H1 (cell line): ENCODE measurements around the gene UBA3. TPM values are rescaled to one million over a fixed set of nuclear protein-coding genes. Genes with fewer than 3 reads are reported as not detected.

Experiments used
- CTCF ChIA-PET: fragments of 300-600 bp; sonication (Branson Sonifier 250); formaldehyde crosslinking; loops from one replicate; lab custom pipeline; 2021; ENCODE audit not compliant: partially characterized antibody; lab: Charles Lee
- POLR2A ChIA-PET: fragments of 300-600 bp; sonication (Branson Sonifier 250); formaldehyde crosslinking; loops from one replicate; lab custom pipeline; 2021; ENCODE audit warnings: inconsistent platforms; ENCODE audit not compliant: partially characterized antibody; lab: Charles Lee
- DNase-seq, 2 experiments: peaks; one replicate each; pipeline versions ENCODE4 v3.0.0 to v3.0.0-alpha.2; 2010 to 2022; ENCODE audit warnings: low spot score in 2 of 2, low read depth in 1 of 2, mixed read lengths in 1 of 2
- FAIRE-seq: peaks from 2 replicates; lab custom pipeline; 2011; peaks lifted over from hg19 to GRCh38; lab: Jason Lieb, UNC
- H2AFZ ChIP-seq: 2 replicates; pipeline ENCODE4 v1.8.1; 2012; ENCODE audit warnings: low read length, inconsistent platforms
- H2AK5ac ChIP-seq: 2 replicates; pipeline ENCODE4 v1.6.1; 2013; ENCODE audit warnings: low read depth, low read length
- H2BK120ac ChIP-seq: replicated peaks from 2 replicates; pipeline ENCODE3; 2013; ENCODE audit warnings: low read depth, low read length, inconsistent platforms
- H2BK12ac ChIP-seq: 2 replicates; pipeline ENCODE4 v1.6.1; 2013; ENCODE audit warnings: low read depth, low read length
- H2BK15ac ChIP-seq: 2 replicates; pipeline ENCODE4 v1.6.1; 2013; ENCODE audit warnings: low read length
- H2BK20ac ChIP-seq: 2 replicates; pipeline ENCODE4 v1.6.1; 2013; ENCODE audit warnings: low read length
- H2BK5ac ChIP-seq: 2 replicates; pipeline ENCODE4 v1.6.1; 2013; ENCODE audit warnings: low read depth, low read length
- H3K14ac ChIP-seq: 2 replicates; pipeline ENCODE4 v1.6.1; 2013; ENCODE audit warnings: inconsistent platforms; ENCODE audit not compliant: insufficient read length
- H3K18ac ChIP-seq: 2 replicates; pipeline ENCODE4 v1.6.1; 2013; ENCODE audit warnings: low read length; ENCODE audit errors: extremely low read depth
- H3K23ac ChIP-seq: 2 replicates; pipeline ENCODE4 v1.6.1; 2013; ENCODE audit warnings: inconsistent platforms; ENCODE audit not compliant: insufficient read length
- H3K23me2 ChIP-seq: 2 replicates; pipeline ENCODE4 v1.6.1; 2013; ENCODE audit warnings: low read depth, low read length
- H3K27ac ChIP-seq: 2 replicates; pipeline ENCODE4 v1.6.1; 2011; ENCODE audit warnings: low read depth, low read length, inconsistent platforms
- H3K27me3 ChIP-seq, 4 experiments: replicated peaks in 1 of 4; 1 replicate in 1 of 4; 2 replicates in 3 of 4; pipeline versions ENCODE4 v1.6.1 to v1.8.1; 2011 to 2013; ENCODE audit warnings: low read length in 3 of 4, mild to moderate bottlenecking in 3 of 4, inconsistent platforms in 2 of 4, mixed read lengths in 2 of 4, moderate library complexity in 1 of 4; ENCODE audit not compliant: control insufficient read depth in 3 of 4, insufficient read depth in 3 of 4; ENCODE audit errors: extremely low read depth in 1 of 4
- H3K36me3 ChIP-seq, 4 experiments: 2 replicates each; pipeline versions ENCODE4 v1.6.1 to v1.8.1; 2011 to 2013; ENCODE audit warnings: mild to moderate bottlenecking in 4 of 4, low read length in 3 of 4, moderate library complexity in 2 of 4, control low read depth in 1 of 4, inconsistent platforms in 1 of 4; ENCODE audit not compliant: insufficient read depth in 4 of 4, control insufficient read depth in 2 of 4
- H3K4ac ChIP-seq: replicated peaks from 2 replicates; pipeline ENCODE3; 2013; ENCODE audit warnings: low read length, low read depth, mixed read lengths, inconsistent platforms; ENCODE audit not compliant: insufficient read length
- H3K4me1 ChIP-seq, 4 experiments: replicated peaks in 1 of 4; 1 replicate in 1 of 4; 2 replicates in 3 of 4; pipeline versions ENCODE4 v1.6.1 to v1.8.1; 2011 to 2013; ENCODE audit warnings: low read length in 3 of 4, inconsistent platforms in 2 of 4, mixed read lengths in 1 of 4; ENCODE audit not compliant: insufficient read depth in 4 of 4, control insufficient read depth in 3 of 4
- H3K4me2 ChIP-seq, 2 experiments: 2 replicates each; pipeline versions ENCODE4 v1.6.1 to v1.8.1; 2011 to 2013; ENCODE audit warnings: low read depth in 2 of 2, low read length in 2 of 2, control low read depth in 1 of 2, inconsistent platforms in 1 of 2, mild to moderate bottlenecking in 1 of 2; ENCODE audit not compliant: insufficient read depth in 1 of 2
- H3K4me3 ChIP-seq, 4 experiments: fragments of 200-600, 300-600 bp in 1 of 4; sonication (generic), shearing (Covaris generic), sonication (Bioruptor Twin) in 1 of 4; 2 replicates each; pipeline versions ENCODE4 v1.5.1 to v1.8.1; 2011 to 2016; ENCODE audit warnings: low read length in 4 of 4, low read depth in 3 of 4, control low read depth in 2 of 4, inconsistent platforms in 2 of 4, mild to moderate bottlenecking in 2 of 4, mixed read lengths in 1 of 4, moderate library complexity in 1 of 4; ENCODE audit not compliant: insufficient read depth in 2 of 4; ENCODE audit errors: extremely low read depth in 1 of 4
- H3K56ac ChIP-seq: replicated peaks from 2 replicates; pipeline ENCODE3; 2013; ENCODE audit warnings: low read depth, mild to moderate bottlenecking, mixed read lengths, low read length, inconsistent platforms; ENCODE audit not compliant: insufficient read length
- H3K79me1 ChIP-seq: 2 replicates; pipeline ENCODE4 v1.6.1; 2013; ENCODE audit warnings: low read depth, low read length, control low read depth
- H3K79me2 ChIP-seq, 2 experiments: 2 replicates each; pipeline versions ENCODE4 v1.6.1 to v1.8.1; 2012 to 2013; ENCODE audit warnings: low read length in 2 of 2, mild to moderate bottlenecking in 2 of 2, inconsistent platforms in 1 of 2; ENCODE audit not compliant: insufficient read depth in 2 of 2, control insufficient read depth in 1 of 2
- H3K9ac ChIP-seq, 4 experiments: replicated peaks in 1 of 4; 1 replicate in 1 of 4; 2 replicates in 3 of 4; pipeline versions ENCODE4 v1.6.1 to v1.8.1; 2011 to 2013; ENCODE audit warnings: low read depth in 3 of 4, low read length in 3 of 4, control low read depth in 2 of 4, mild to moderate bottlenecking in 2 of 4, moderate library complexity in 2 of 4, inconsistent platforms in 1 of 4; ENCODE audit errors: extremely low read depth in 1 of 4
- H3K9me3 ChIP-seq, 2 experiments: 2 replicates each; pipeline versions ENCODE4 v1.6.1 to v1.8.1; 2012 to 2013; ENCODE audit warnings: mild to moderate bottlenecking in 2 of 2, moderate library complexity in 2 of 2, control low read depth in 1 of 2, inconsistent platforms in 1 of 2, low read depth in 1 of 2, low read length in 1 of 2, mixed read lengths in 1 of 2; ENCODE audit not compliant: insufficient read depth in 2 of 2
- H4K20me1 ChIP-seq, 2 experiments: replicated peaks in 1 of 2; 2 replicates each; pipeline versions ENCODE3 to v1.8.1; 2011 to 2013; ENCODE audit warnings: inconsistent platforms in 2 of 2, low read length in 2 of 2, mild to moderate bottlenecking in 1 of 2; ENCODE audit not compliant: insufficient read depth in 2 of 2, control insufficient read depth in 1 of 2
- H4K5ac ChIP-seq: 2 replicates; pipeline ENCODE4 v1.6.1; 2013; ENCODE audit warnings: low read length, low read depth, mixed read lengths, inconsistent platforms; ENCODE audit not compliant: insufficient read length
- H4K8ac ChIP-seq: 2 replicates; pipeline ENCODE4 v1.8.0; 2013; ENCODE audit warnings: mild to moderate bottlenecking, moderate library complexity, low read length, inconsistent platforms; ENCODE audit not compliant: insufficient read depth; ENCODE audit errors: extremely low read depth
- H4K91ac ChIP-seq: replicated peaks from 2 replicates; pipeline ENCODE3; 2013; ENCODE audit warnings: low read length, mixed read lengths, inconsistent platforms; ENCODE audit not compliant: insufficient read length
- BRCA1 ChIP-seq: IDR thresholded peaks from 2 replicates; pipeline ENCODE4 v1.6.1; 2012; ENCODE audit warnings: low read depth, low read length, improper control_type of control experiment
- E2F6 ChIP-seq: IDR thresholded peaks from 2 replicates; pipeline ENCODE4 v1.6.1; 2012; ENCODE audit warnings: inconsistent platforms
- HDAC2 ChIP-seq, 2 experiments: fragments of 300-600 bp in 1 of 2; sonication (generic) in 1 of 2; IDR thresholded peaks; 2 replicates each; pipeline ENCODE4 v1.6.1; 2011 to 2012; ENCODE audit warnings: low read depth in 2 of 2, low read length in 2 of 2, mild to moderate bottlenecking in 2 of 2, moderate library complexity in 2 of 2, borderline replicate concordance in 1 of 2, inconsistent platforms in 1 of 2
- KDM4A ChIP-seq: IDR thresholded peaks from one replicate; pipeline ENCODE4 v1.7.1; 2012; ENCODE audit warnings: low read depth, mild to moderate bottlenecking, moderate library complexity, low read length, inconsistent platforms; ENCODE audit not compliant: severe bottlenecking
- MAFK ChIP-seq: IDR thresholded peaks from 2 replicates; pipeline ENCODE4 v1.6.1; 2012; ENCODE audit warnings: low read depth, mild to moderate bottlenecking, improper control_type of control experiment, low read length
- NANOG ChIP-seq: IDR thresholded peaks from 2 replicates; pipeline ENCODE4 v1.6.1; 2011; ENCODE audit warnings: low read length, low read depth, mild to moderate bottlenecking, inconsistent platforms; ENCODE audit not compliant: insufficient read depth, poor library complexity, severe bottlenecking
- RXRA ChIP-seq: IDR thresholded peaks from 2 replicates; pipeline ENCODE4 v1.6.1; 2011; ENCODE audit warnings: low read depth, mild to moderate bottlenecking, low read length, moderate library complexity; ENCODE audit not compliant: insufficient read depth
- SP2 ChIP-seq: IDR thresholded peaks from 2 replicates; pipeline ENCODE4 v1.6.1; 2012; ENCODE audit warnings: mild to moderate bottlenecking, low read length, inconsistent platforms
- TCF12 ChIP-seq: IDR thresholded peaks from 2 replicates; pipeline ENCODE4 v1.6.1; 2011; ENCODE audit warnings: low read depth, mild to moderate bottlenecking, low read length
- polyA plus RNA-seq, 7 experiments: library from polyadenylated mRNA; depleted of rRNA in 3 of 7; stranded (reverse) in 5 of 7; unstranded in 2 of 7; fragments of >200 nt in 5 of 7; fragments of 200-250 nt in 2 of 7; gene quantifications; 1 replicate in 5 of 7; 2 replicates in 1 of 7; 4 replicates in 1 of 7; pipeline versions ENCODE4 v1.2.1 to v1.2.3, GENCODE V29; 2011 to 2013; ENCODE audit warnings: missing spikeins in 2 of 7, mixed read lengths in 2 of 7
- total RNA-seq: library from RNA; stranded (reverse); fragmentation: NEBNext Ultra II Directional; extraction: Animal tissue kit (Norgen Biotek cat#: 25700); gene quantifications from 2 replicates; pipeline ENCODE4 v1.2.1, GENCODE V29; 2021
- TF ChIP-seq, protein P1 (sequence below): IDR thresholded peaks from 2 replicates; pipeline ENCODE4 v1.6.1; 2011; ENCODE audit warnings: low read depth, mild to moderate bottlenecking, low read length; ENCODE audit not compliant: insufficient read depth

UBA3 gene
- total and polyA plus RNA-seq, 2 of the 8 experiments (the other 6 are each of a cell fraction or from before 2014, with no cell fraction given): 40.8 to 97.8 TPM

GRCh38 chr3:69082805-69083204 lies 2.6 kb upstream of the UBA3 start:
- CTCF ChIA-PET: interaction anchor here (0.7 to 1.5 kb wide), 2 partner anchors 38 to 791 kb away, joined by 3 to 4 read pairs; no protein-coding TSS in a partner anchor
- POLR2A ChIA-PET: interaction anchor here (1.4 kb wide), 1 partner anchor 30 kb away, joined by 3 read pairs; the partner anchor contains the start of gene TMF1
- no peak for TF ChIP-seq SP2
- no peak for TF ChIP-seq MAFK
- no peak for TF ChIP-seq E2F6
- TF ChIP-seq BRCA1: no peak
- TF ChIP-seq TCF12: no peak
- TF ChIP-seq RXRA: no peak
- TF ChIP-seq, protein P1, sequence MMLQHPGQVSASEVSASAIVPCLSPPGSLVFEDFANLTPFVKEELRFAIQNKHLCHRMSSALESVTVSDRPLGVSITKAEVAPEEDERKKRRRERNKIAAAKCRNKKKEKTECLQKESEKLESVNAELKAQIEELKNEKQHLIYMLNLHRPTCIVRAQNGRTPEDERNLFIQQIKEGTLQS: no peak
- TF ChIP-seq NANOG: no peak
- TF ChIP-seq KDM4A: no peak
- no peak for TF ChIP-seq HDAC2 (IDR thresholded peaks at IDR 0.05; ENCODE audit: borderline replicate concordance in 1 of 2, low read depth in 2 of 2, low read length in 2 of 2)

More at GRCh38 chr3:69082805-69083204, 2.6 kb upstream of the UBA3 start:
- DNase-seq (no peak), FAIRE-seq (no peak)
- Histone ChIP-seq H4K20me1 (no peaks in the 10 kb centered on the region), H4K8ac (no peak overlapping the region), H3K18ac (no peak overlapping the region), H3K4ac (no peak overlapping the region), H2BK5ac (no peak overlapping the region), H3K9me3 (no peaks in the 10 kb centered on the region), H2BK15ac (no peak overlapping the region), H3K56ac (no peak overlapping the region), H3K14ac (no peak overlapping the region), H3K27me3 (no peaks in the 10 kb centered on the region), H3K9ac (no peak overlapping the region), H4K91ac (no peak overlapping the region), H2BK20ac (no peak overlapping the region), H3K4me2 (no peak overlapping the region), H2BK120ac (no peak overlapping the region), H4K5ac (no peak overlapping the region), H3K79me2 (peaks cover 0 to 20% of the 10 kb centered on the region in 2 experiments; a peak in 2 of 4 replicates), H2AFZ (no peak overlapping the region), H3K27ac (no peak overlapping the region), H2AK5ac (no peak overlapping the region), H3K36me3 (no peaks in the 10 kb centered on the region), H2BK12ac (no peak overlapping the region), H3K23me2 (peaks cover 8% of the 10 kb centered on the region), H3K79me1 (no peaks in the 10 kb centered on the region; the same call in 1 of the 2 replicates), H3K4me1 (peaks cover 5 to 15% (median 11%) of the 10 kb centered on the region in 4 experiments), H3K4me3 (no peak overlapping the region), H3K23ac (no peak overlapping the region)
